ENCODE measurements around the gene MAGT1.
A peak's percentile ranks its signal among the peaks of the same experiment; 100 is the strongest.

DNA sequence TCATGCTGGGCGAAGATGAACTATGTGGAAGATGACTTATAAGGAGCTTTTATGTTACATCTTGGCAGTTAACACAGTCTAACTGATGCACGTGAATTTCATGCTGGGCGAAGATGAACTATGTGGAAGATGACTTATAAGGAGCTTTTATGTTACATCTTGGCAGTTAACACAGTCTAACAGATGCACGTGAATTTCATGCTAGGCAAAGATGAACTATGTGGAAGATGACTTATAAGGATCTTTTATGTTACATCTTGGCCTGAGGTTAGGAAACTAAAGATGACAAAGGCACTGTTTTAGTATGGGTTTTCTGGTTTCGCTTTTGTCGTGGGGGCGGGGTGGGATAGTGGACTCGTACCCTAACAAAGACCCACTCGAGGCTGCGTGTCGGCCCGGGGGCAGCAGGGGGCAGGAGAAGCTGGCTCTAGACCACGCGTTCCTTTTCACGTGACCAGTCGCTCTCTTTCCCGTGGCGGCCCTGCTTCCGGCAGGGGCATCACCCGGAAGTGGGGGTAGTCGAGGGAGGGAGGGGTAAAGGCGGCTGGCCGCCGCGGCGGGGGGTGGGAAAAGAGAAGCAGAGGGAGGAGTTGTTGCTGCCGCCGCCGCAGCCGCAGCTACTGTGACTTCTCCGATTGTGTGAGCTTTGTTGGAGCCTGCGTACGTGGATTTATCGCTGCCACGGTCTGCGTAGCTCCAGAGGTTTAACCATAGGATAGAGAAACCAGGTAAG, 15.0 kb upstream of the MAGT1 start, which contains the start of gene ATP7A:
- TF ChIP-seq, protein P1, sequence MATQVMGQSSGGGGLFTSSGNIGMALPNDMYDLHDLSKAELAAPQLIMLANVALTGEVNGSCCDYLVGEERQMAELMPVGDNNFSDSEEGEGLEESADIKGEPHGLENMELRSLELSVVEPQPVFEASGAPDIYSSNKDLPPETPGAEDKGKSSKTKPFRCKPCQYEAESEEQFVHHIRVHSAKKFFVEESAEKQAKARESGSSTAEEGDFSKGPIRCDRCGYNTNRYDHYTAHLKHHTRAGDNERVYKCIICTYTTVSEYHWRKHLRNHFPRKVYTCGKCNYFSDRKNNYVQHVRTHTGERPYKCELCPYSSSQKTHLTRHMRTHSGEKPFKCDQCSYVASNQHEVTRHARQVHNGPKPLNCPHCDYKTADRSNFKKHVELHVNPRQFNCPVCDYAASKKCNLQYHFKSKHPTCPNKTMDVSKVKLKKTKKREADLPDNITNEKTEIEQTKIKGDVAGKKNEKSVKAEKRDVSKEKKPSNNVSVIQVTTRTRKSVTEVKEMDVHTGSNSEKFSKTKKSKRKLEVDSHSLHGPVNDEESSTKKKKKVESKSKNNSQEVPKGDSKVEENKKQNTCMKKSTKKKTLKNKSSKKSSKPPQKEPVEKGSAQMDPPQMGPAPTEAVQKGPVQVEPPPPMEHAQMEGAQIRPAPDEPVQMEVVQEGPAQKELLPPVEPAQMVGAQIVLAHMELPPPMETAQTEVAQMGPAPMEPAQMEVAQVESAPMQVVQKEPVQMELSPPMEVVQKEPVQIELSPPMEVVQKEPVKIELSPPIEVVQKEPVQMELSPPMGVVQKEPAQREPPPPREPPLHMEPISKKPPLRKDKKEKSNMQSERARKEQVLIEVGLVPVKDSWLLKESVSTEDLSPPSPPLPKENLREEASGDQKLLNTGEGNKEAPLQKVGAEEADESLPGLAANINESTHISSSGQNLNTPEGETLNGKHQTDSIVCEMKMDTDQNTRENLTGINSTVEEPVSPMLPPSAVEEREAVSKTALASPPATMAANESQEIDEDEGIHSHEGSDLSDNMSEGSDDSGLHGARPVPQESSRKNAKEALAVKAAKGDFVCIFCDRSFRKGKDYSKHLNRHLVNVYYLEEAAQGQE (IDR thresholded peaks at IDR 0.05; ENCODE audit: low read depth, low read length): no peak
- TF ChIP-seq, protein P2, sequence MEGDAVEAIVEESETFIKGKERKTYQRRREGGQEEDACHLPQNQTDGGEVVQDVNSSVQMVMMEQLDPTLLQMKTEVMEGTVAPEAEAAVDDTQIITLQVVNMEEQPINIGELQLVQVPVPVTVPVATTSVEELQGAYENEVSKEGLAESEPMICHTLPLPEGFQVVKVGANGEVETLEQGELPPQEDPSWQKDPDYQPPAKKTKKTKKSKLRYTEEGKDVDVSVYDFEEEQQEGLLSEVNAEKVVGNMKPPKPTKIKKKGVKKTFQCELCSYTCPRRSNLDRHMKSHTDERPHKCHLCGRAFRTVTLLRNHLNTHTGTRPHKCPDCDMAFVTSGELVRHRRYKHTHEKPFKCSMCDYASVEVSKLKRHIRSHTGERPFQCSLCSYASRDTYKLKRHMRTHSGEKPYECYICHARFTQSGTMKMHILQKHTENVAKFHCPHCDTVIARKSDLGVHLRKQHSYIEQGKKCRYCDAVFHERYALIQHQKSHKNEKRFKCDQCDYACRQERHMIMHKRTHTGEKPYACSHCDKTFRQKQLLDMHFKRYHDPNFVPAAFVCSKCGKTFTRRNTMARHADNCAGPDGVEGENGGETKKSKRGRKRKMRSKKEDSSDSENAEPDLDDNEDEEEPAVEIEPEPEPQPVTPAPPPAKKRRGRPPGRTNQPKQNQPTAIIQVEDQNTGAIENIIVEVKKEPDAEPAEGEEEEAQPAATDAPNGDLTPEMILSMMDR (IDR thresholded peaks at IDR 0.05): peak; percentile 67
- TF ChIP-seq RAD21 (IDR thresholded peaks at IDR 0.05; ENCODE audit: low read length) (peak; percentile 72), CHD2 (IDR thresholded peaks at IDR 0.05; ENCODE audit: low read length, partially characterized antibody) (peak; percentile 76), SMC3 (IDR thresholded peaks at IDR 0.05; ENCODE audit: low read depth, low read length) (peak; percentile 56), FOSL2 (IDR thresholded peaks at IDR 0.05; ENCODE audit: borderline replicate concordance, low read depth) (no peak; the same call in 1 of the 2 replicates), RFX5 (IDR thresholded peaks at IDR 0.05; ENCODE audit: low read length) (no peak), RCOR1 (IDR thresholded peaks at IDR 0.05; ENCODE audit: low read length) (no peak), EZH2phosphoT487 (IDR thresholded peaks at IDR 0.05; ENCODE audit: borderline replicate concordance, low read depth) (no peak), TAF1 (IDR thresholded peaks at IDR 0.05; ENCODE audit: borderline replicate concordance, low read depth, low read length) (peak; percentile 29; the same call in 1 of the 2 replicates)
